Liver (tissue), 9 donors: ENCODE results near the gene CALB2. TPM values are rescaled to one million over a fixed set of nuclear protein-coding genes. Genes with fewer than 3 reads are reported as not detected.

Experiments
- DNase-seq: peaks from one replicate; pipeline ENCODE4 v3.0.0-alpha.2; 2017; ENCODE audit warnings: low spot score
- H3K27ac ChIP-seq, 2 donors: one replicate each; pipeline ENCODE4 v1.7.0; 2013; ENCODE audit warnings: inconsistent platforms in 2 of 2, low read length in 2 of 2, control low read depth in 1 of 2, low read depth in 1 of 2, mild to moderate bottlenecking in 1 of 2
- H3K27me3 ChIP-seq, 4 donors: one replicate each; pipeline versions ENCODE4 v1.6.1 to v1.7.0; 2013; ENCODE audit warnings: low read length in 3 of 4, inconsistent platforms in 1 of 4, mild to moderate bottlenecking in 1 of 4, moderate library complexity in 1 of 4; ENCODE audit not compliant: control insufficient read depth in 4 of 4, insufficient read depth in 4 of 4
- H3K36me3 ChIP-seq, 4 donors: one replicate each; pipeline versions ENCODE4 v1.6.1 to v1.7.0; 2013; ENCODE audit warnings: low read length in 3 of 4, mild to moderate bottlenecking in 3 of 4, low read depth in 1 of 4, moderate library complexity in 1 of 4; ENCODE audit not compliant: control insufficient read depth in 4 of 4, insufficient read depth in 3 of 4
- H3K4me1 ChIP-seq, 4 donors: one replicate each; pipeline versions ENCODE4 v1.6.1 to v1.7.0; 2013; ENCODE audit warnings: low read length in 3 of 4, mild to moderate bottlenecking in 3 of 4, moderate library complexity in 1 of 4; ENCODE audit not compliant: control insufficient read depth in 4 of 4, insufficient read depth in 4 of 4
- H3K4me3 ChIP-seq, 3 donors: one replicate each; pipeline versions ENCODE4 v1.6.1 to v1.7.0; 2013; ENCODE audit warnings: low read length in 3 of 3, control low read depth in 1 of 3, low read depth in 1 of 3, mild to moderate bottlenecking in 1 of 3
- H3K9ac ChIP-seq, 2 donors: one replicate each; pipeline ENCODE4 v1.7.0; 2013; ENCODE audit warnings: low read length in 2 of 2, mild to moderate bottlenecking in 2 of 2, moderate library complexity in 2 of 2, control low read depth in 1 of 2, low read depth in 1 of 2
- H3K9me3 ChIP-seq, 4 donors: one replicate each; pipeline versions ENCODE4 v1.6.1 to v1.7.0; 2013; ENCODE audit warnings: low read length in 3 of 4; ENCODE audit not compliant: control insufficient read depth in 4 of 4
- ATF3 ChIP-seq: IDR thresholded peaks from 2 replicates; pipeline ENCODE4 v1.6.1; 2016; ENCODE audit warnings: antibody characterized with exemption
- CTCF ChIP-seq: fragments of 150-350 bp; IDR thresholded peaks from 2 replicates; pipeline ENCODE4 v1.5.1; 2017; ENCODE audit warnings: improper control_type of control experiment, low read depth, low read length; ENCODE audit not compliant: missing input control
- EGR1 ChIP-seq, 2 donors: IDR thresholded peaks; 2 replicates each; pipeline ENCODE4 v1.6.1; 2016 to 2018; ENCODE audit warnings: antibody characterized with exemption in 2 of 2, low read depth in 2 of 2
- FOXA2 ChIP-seq: IDR thresholded peaks from 2 replicates; pipeline ENCODE4 v1.6.1; 2016; ENCODE audit warnings: antibody characterized with exemption
- GABPA ChIP-seq, 2 donors: IDR thresholded peaks in 1 of 2; conservative IDR thresholded peaks in 1 of 2; 2 replicates each; pipeline ENCODE4 v1.6.1; 2016; ENCODE audit warnings: antibody characterized with exemption in 2 of 2, mild to moderate bottlenecking in 1 of 2, moderate library complexity in 1 of 2
- HNF4A ChIP-seq, 2 donors: conservative IDR thresholded peaks; 2 replicates each; pipeline ENCODE4 v1.6.1; 2016; ENCODE audit warnings: antibody characterized with exemption in 2 of 2, mild to moderate bottlenecking in 2 of 2
- HNF4G ChIP-seq: IDR thresholded peaks from 2 replicates; pipeline ENCODE4 v1.6.1; 2016; ENCODE audit warnings: antibody characterized with exemption
- JUND ChIP-seq, 2 donors: IDR thresholded peaks; 2 replicates each; pipeline ENCODE4 v1.6.1; 2016; ENCODE audit warnings: antibody characterized with exemption in 2 of 2
- MAX ChIP-seq: IDR thresholded peaks from 2 replicates; pipeline ENCODE4 v1.6.1; 2016; ENCODE audit warnings: antibody characterized with exemption
- NR2F2 ChIP-seq: IDR thresholded peaks from 2 replicates; pipeline ENCODE4 v1.6.1; 2016; ENCODE audit warnings: antibody characterized with exemption
- RAD21 ChIP-seq, 2 donors: IDR thresholded peaks; 2 replicates each; pipeline ENCODE4 v1.6.1; 2016; ENCODE audit warnings: antibody characterized with exemption in 2 of 2, mild to moderate bottlenecking in 2 of 2
- REST ChIP-seq: IDR thresholded peaks from 2 replicates; pipeline ENCODE4 v1.6.1; 2016; ENCODE audit warnings: antibody characterized with exemption, mild to moderate bottlenecking
- RXRA ChIP-seq, 2 donors: IDR thresholded peaks; 2 replicates each; pipeline ENCODE4 v1.6.1; 2017 to 2018; ENCODE audit warnings: antibody characterized with exemption in 2 of 2, mild to moderate bottlenecking in 1 of 2
- SP1 ChIP-seq: IDR thresholded peaks from 2 replicates; pipeline ENCODE4 v1.6.1; 2018; ENCODE audit warnings: antibody characterized with exemption, mild to moderate bottlenecking
- TAF1 ChIP-seq: conservative IDR thresholded peaks from 2 replicates; pipeline ENCODE4 v1.6.1; 2016; ENCODE audit warnings: antibody characterized with exemption, mild to moderate bottlenecking
- ZBTB33 ChIP-seq: IDR thresholded peaks from 2 replicates; pipeline ENCODE4 v1.6.1; 2016; ENCODE audit warnings: antibody characterized with exemption
- WGBS: extraction: QIAGEN DNeasy Blood & Tissue Kit; methylation state at CpG from one replicate; pipeline ENCODE4 v1.1.7; 2013; 5-methylcytosine and 5-hydroxymethylcytosine counted together
- polyA plus RNA-seq, 2 donors: library from polyadenylated mRNA; stranded (reverse) in 1 of 2; unstranded in 1 of 2; fragments of 200-250 nt in 1 of 2; fragments of >200 nt in 1 of 2; fragmentation: Nextera tagmentation in 1 of 2; extraction: Ambion mirVana in 1 of 2; gene quantifications; one replicate each; pipeline versions ENCODE4 v1.2.1 to v1.2.3, GENCODE V29; 2013 to 2015
- total RNA-seq, 2 donors: library from RNA; depleted of rRNA; stranded (reverse); fragments of >200 nt; gene quantifications; one replicate each; pipeline ENCODE4 v1.2.3, GENCODE V29; 2014
- donor health status: healthy.
- donor health status: healthy.
- donor health status: healthy.
- donor health status: healthy.
- donor health status: healthy.

The CALB2 gene
- total and polyA plus RNA-seq, 4 donors, result not detected

GRCh38 chr16:71315269-71315668, 43.3 kb upstream of the CALB2 start:
- H3K36me3 ChIP-seq, result no peaks in the 10 kb centered on the region
- H3K4me1 ChIP-seq, result no peaks in the 10 kb centered on the region
- H3K4me3 ChIP-seq, result no peak overlapping the region
- TF ChIP-seq JUND (IDR thresholded peaks at IDR 0.05) (no peak), HNF4G (no peak), GABPA (IDR thresholded peaks at IDR 0.05 in 1 of 2, conservative IDR thresholded peaks at IDR 0.05 in 1 of 2) (no peak), RAD21 (IDR thresholded peaks at IDR 0.05) (no peak)
- H3K9me3 ChIP-seq, result no peaks in the 10 kb centered on the region
- 25% methylated on average over 3 of the region's 3 CpGs for WGBS
- DNase-seq, result no peak
- no peak overlapping the region for H3K27ac ChIP-seq
- no peaks in the 10 kb centered on the region for H3K27me3 ChIP-seq
- no peak overlapping the region for H3K9ac ChIP-seq

- 85% methylated on average over 4 of the region's 4 CpGs for WGBS
- no peak overlapping the region for H3K27ac ChIP-seq
- H3K27me3 ChIP-seq, result peaks cover 0 to 7% (median 0%) of the 10 kb centered on the region in 4 donors
- no peak overlapping the region for H3K4me3 ChIP-seq
- no peaks in the 10 kb centered on the region for H3K36me3 ChIP-seq
- no peak for DNase-seq
- no peaks in the 10 kb centered on the region for H3K4me1 ChIP-seq
- H3K9ac ChIP-seq, result no peak overlapping the region
- TF ChIP-seq NR2F2 (no peak), EGR1 (IDR thresholded peaks at IDR 0.05; ENCODE audit: low read depth in 2 of 2) (no peak), MAX (no peak), ATF3 (no peak), RAD21 (IDR thresholded peaks at IDR 0.05) (no peak), ZBTB33 (no peak), TAF1 (no peak), FOXA2 (no peak), HNF4G (no peak), REST (no peak), CTCF (no peak), RXRA (IDR thresholded peaks at IDR 0.05) (no peak), HNF4A (conservative IDR thresholded peaks at IDR 0.05) (no peak), SP1 (no peak)
- no peaks in the 10 kb centered on the region for H3K9me3 ChIP-seq
These were observed 38.5 kb upstream of the CALB2 start for GRCh38 chr16:71319999-71320398.
